GM21381 (cell line): ENCODE data around the gene IL16.
"Not testable (repeated sequence)": the region's sequence is repeated elsewhere in the genome, so short reads cannot be mapped to it uniquely, and the experiment has no call there.

Experiments
- ATAC-seq: cut with Tn5 transposase; IDR thresholded peaks from one replicate; pipeline ENCODE4 v1.9.1; 2021; ENCODE audit warnings: mild to moderate bottlenecking, moderate library complexity; ENCODE audit not compliant: unreplicated experiment

IL16 gene

GRCh38 chr15:81199031-81199779 is 2.5 kb downstream of the IL16 start:
- ATAC-seq: no peak

- ATAC-seq: no peak
Measured at GRCh38 chr15:81206018-81206417, 9.3 kb downstream of the IL16 start.

GRCh38 chr15:81207987-81208386 is 11.3 kb downstream of the IL16 start:
- not testable (repeated sequence) for ATAC-seq

- no peak for ATAC-seq
Measured at GRCh38 chr15:81209635-81210034, 13.0 kb downstream of the IL16 start.

- ATAC-seq: no peak
Measured at GRCh38 chr15:81211376-81211775, 14.7 kb downstream of the IL16 start.

- ATAC-seq: no peak
Measured at GRCh38 chr15:81213982-81214381, 17.3 kb downstream of the IL16 start.

- ATAC-seq: no peak
Measured at GRCh38 chr15:81215531-81215930, 18.9 kb downstream of the IL16 start.

GRCh38 chr15:81215983-81216382 is 19.3 kb downstream of the IL16 start:
- ATAC-seq: no peak

- no peak for ATAC-seq
Measured at GRCh38 chr15:81216422-81216821, 19.7 kb downstream of the IL16 start.

- ATAC-seq: no peak
Measured at GRCh38 chr15:81221449-81221848, 24.8 kb downstream of the IL16 start.

GRCh38 chr15:81222007-81222406 is 25.3 kb downstream of the IL16 start:
- no peak for ATAC-seq

- no peak for ATAC-seq
Measured at GRCh38 chr15:81223346-81223971, 26.8 kb downstream of the IL16 start.

- no peak for ATAC-seq
Measured at GRCh38 chr15:81224232-81224631, 27.6 kb downstream of the IL16 start.

GRCh38 chr15:81225161-81225671 is 28.5 kb downstream of the IL16 start:
- no peak for ATAC-seq

- no peak for ATAC-seq
Measured at GRCh38 chr15:81227716-81228115, 31.0 kb downstream of the IL16 start.

GRCh38 chr15:81229586-81229985 is 32.9 kb downstream of the IL16 start:
- no peak for ATAC-seq

GRCh38 chr15:81235276-81236123 is 38.8 kb downstream of the IL16 start:
- no peak for ATAC-seq

- no peak for ATAC-seq
Measured at GRCh38 chr15:81239190-81239589, 42.5 kb downstream of the IL16 start.

- no peak for ATAC-seq
Measured at GRCh38 chr15:81242778-81243177, 46.1 kb downstream of the IL16 start.

GRCh38 chr15:81244306-81244705 is 47.6 kb downstream of the IL16 start:
- ATAC-seq: no peak

GRCh38 chr15:81253846-81254245 is 57.2 kb downstream of the IL16 start:
- ATAC-seq: no peak
